GF-D8 (cell line): Measurements from ENCODE around the gene RTL3.
"Not testable (repeated sequence)": the region's sequence is repeated elsewhere in the genome, so short reads cannot be mapped to it uniquely, and the experiment has no call there.

Experiments
- DNase-seq: peaks from one replicate; lab custom pipeline; 2025; lab: John Stamatoyannopoulos, UW

Gene RTL3

DNA sequence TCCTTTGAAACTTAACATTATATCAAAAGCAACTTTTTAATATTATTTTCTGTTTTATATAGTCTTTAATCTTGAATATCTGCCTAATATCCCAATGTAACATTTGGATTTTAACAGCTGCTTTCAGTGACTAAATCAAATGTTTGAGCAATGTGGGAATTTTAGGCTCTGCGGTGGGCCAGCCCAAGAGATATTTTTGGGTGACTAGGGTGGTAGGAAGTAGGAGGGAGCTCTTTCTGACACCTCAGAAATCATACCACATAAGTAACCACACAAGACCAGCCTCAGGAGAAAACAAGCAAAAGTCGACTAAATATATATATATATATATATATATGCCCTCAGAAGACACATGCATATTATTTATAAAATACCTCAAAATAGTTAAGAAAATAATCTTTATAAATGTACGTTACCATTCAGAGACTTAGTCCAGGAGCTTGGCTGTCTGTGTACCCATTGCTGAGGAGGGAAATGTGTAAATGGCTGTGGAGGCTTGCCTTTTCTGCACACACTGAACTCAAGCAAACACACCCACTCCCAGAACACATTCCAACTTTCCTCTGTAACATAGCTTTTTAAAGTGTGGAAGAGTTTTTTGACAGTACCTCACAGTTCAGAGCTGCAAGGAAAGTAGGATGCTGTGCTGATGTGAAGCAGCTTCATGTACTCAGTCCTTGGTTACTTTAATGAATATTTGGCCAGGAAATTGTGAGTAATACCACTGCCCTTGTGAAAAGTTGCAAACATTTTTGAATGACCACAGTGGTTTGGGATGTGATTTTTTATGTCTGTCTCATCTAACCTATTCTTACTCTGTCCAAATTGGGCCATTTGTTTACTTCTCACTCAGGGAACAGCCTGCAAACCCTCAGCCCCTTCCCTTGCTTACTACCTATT is at the start of gene RTL3:
Gene RTL3 (minus strand): TSS at position 484 of the 900 bp plus-strand sequence. CDS start 908 bp downstream, outside the sequence.
- no peak for DNase-seq

- DNase-seq, result no peak
Observed at GRCh38 chrX:78708816-78709215, 49.7 kb upstream of the RTL3 start.

GRCh38 chrX:78708262-78708661 is 49.1 kb upstream of the RTL3 start:
- peak; percentile 26 for DNase-seq

- DNase-seq, result no peak
Observed at GRCh38 chrX:78706071-78706470, 46.9 kb upstream of the RTL3 start.

GRCh38 chrX:78693536-78693935 is 34.4 kb upstream of the RTL3 start:
- DNase-seq, result no peak

DNA sequence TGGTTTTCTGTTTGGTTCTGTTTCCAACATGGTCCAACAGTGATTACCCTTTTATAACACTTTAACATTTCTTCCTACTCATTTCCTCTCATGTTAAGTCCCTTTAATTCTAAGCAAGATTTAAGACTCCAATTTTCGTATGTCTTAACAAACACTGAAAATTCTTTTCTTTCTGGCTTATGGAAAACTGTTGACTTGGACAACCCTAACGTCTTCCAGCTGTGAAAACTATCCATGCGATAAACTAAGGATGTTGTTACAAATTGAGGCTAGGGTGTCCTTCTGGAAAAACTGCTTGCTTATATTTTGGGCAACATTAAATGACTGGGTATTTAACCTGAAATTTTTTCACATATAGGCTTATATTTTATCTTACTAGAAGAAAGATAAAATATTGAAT is 33.9 kb upstream of the RTL3 start:
- DNase-seq, result no peak

- DNase-seq, result no peak
Observed at GRCh38 chrX:78687586-78687985, 28.5 kb upstream of the RTL3 start.

- no peak for DNase-seq
Observed at GRCh38 chrX:78673246-78673645, 14.1 kb upstream of the RTL3 start.

GRCh38 chrX:78665342-78665741 is 6.2 kb upstream of the RTL3 start:
- no peak for DNase-seq

- DNase-seq, result no peak
Observed at GRCh38 chrX:78661836-78662235, 2.7 kb upstream of the RTL3 start.

GRCh38 chrX:78659955-78660354 is 827 bp upstream of the RTL3 start:
- DNase-seq, result no peak

- no peak for DNase-seq
Observed at GRCh38 chrX:78658414-78658813, 714 bp downstream of the RTL3 start.

DNA sequence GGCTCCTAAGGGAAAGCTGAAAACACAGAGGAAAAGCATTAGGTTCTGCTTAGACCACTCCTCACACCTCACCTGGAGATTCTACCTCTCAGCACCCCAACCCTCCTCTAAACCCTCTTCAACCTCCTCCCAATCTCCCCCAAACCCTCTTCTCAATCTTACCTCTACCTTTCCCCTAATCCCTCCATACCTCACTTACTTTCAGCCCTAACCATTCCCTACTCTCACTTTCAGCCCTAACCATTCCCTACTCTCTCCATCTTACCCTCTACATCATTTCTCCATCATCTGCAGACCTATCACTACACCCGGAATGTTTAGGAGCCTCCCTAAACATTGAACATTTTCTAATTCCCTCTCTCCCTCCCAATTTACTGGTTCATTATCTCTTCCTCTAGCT is 3.5 kb downstream of the RTL3 start:
- no peak for DNase-seq

DNA sequence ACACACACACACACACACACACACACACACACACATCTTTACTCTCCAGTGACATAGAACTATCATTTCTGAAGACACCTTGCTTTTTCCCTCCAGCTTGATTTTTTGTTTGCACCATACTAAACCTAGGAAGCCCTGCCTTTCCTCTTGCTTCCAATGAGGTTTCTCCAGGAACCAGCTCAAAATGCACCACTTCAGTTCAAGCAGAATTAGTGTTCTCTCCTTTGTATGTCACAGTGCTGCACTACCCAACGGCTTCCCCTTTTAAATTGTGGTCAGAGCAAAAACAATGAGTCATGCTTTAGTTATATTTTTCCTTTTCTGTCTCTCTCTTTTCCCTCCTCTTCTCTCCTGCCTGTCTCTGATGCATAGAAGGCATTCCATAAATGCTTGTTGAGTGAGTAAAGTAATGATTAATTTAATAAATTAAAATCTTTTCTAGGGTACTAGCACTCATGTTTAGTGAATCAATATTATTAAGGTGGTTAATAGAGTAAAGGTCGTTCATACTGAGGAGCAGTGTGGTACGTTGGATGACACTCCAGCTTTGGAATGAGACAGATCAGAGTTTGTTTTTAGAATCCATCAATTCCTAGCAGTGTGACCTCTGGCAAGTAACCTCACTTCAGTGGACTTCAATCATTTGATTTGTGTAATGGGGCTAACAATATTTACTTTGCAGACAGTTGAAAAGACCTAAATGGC is 5.9 kb downstream of the RTL3 start:
- DNase-seq, result peak; percentile 84

DNA sequence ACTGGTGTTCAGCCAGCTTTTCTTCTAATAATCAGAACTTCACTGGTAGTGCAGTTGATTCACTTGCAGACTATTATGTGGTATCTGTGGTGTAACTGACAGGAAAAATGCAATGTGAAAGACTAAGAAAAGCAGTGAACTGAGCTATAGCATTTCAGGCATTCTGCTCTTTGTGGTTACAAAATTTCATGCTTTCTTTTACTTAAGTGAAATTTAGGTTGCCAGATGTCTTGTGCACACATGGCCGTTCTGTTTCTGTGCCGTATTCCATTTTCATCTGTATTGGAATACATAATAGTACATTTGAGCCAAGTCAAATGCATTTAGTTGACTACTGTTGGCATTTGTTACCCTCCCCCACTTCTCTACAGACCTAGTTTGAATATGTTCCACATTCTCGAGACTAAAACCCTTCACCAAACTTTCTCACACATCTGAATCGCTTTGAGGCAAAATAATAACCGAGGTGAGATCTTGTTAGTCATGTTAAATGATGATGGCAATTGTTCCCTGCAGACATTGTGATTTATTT is 8.2 kb downstream of the RTL3 start:
- DNase-seq, result peak; percentile 85

- no peak for DNase-seq
Observed at GRCh38 chrX:78643874-78644273, 15.3 kb downstream of the RTL3 start.

GRCh38 chrX:78643096-78643495 is 16.0 kb downstream of the RTL3 start:
- no peak for DNase-seq

GRCh38 chrX:78636096-78636495 is 23.0 kb downstream of the RTL3 start:
- DNase-seq, result not testable (repeated sequence)

DNA sequence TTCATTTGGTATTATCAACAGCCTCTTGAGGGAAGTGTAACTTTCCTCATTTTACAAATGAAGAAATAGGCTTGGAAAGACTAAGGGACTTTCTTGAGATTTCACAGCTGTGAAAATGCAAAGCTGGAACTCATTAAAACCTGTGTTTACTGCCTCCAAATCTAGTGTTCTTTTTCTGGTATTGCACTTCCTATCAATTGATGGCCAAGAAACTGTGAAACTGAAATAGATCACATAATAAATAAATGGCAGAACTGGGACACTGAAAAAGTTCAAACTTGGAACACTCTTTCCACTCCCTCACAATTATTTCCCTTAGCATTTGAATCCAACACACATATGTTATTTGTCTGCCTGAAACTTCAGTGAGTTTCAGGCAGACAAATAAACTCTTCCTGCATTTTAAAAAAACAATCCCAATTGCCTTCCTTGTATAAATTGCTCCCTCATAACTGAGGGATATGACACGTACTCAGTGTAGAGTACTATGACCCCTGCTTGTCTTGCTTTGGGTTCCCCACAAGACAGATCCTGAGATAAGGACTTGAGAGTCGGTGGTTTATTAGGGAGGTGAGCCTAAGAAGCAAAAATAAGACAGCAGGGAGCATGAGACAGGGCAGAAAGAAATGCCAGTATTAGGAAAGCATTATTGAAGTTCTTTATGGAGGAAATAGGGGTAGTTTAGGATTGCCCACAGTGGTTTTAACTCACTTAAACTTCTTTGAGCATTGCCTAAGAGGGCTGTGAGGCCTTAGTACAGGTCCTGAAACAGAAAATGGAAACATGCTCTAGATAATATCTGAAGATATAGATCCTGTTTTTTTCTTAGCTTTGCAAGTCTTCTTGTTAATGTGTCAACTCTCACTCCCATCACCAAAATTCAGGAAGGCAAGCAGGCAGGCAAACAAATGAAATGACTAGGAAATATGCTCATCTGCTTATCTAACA is 33.9 kb downstream of the RTL3 start:
- peak; percentile 80 for DNase-seq

- DNase-seq, result no peak
Observed at GRCh38 chrX:78624426-78624825, 34.7 kb downstream of the RTL3 start.

- DNase-seq, result no peak
Observed at GRCh38 chrX:78622831-78623230, 36.3 kb downstream of the RTL3 start.

DNA sequence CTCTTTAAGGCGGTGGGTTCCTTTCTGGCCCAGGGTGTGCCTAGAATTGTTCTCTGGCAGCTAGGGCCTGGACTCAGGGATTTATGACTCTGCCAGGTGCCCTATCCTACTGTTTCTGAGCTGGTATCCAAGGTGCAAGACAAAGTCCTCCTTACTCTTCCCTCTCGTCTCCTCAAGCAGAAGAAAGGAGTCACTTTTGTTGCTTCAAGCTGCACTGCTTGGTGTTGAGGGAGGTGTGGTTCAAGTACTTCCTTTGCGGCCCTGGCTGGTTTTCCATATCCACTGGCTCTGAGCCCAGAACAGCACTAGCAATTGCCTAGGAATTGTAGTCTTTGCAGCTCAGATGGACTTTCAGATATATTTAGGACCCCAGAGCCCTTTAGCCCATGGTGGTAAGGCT is 39.3 kb downstream of the RTL3 start:
- DNase-seq, result no peak
